WTC11 (cell line): ENCODE results near the gene SEMA4D. TPM values are rescaled to one million over a fixed set of nuclear protein-coding genes. Genes with fewer than 3 reads are reported as not detected.

Experiments used
- ATAC-seq: fragments of 200-7000 bp; cut with Tn5 transposase; 2 replicates; pipeline ENCODE4 v1.10.0; 2021; ENCODE audit warnings: mild to moderate bottlenecking, moderate library complexity
- CTCF ChIA-PET: fragments of 300-600 bp; sonication (Branson Sonifier 250); formaldehyde crosslinking; loops from one replicate; lab custom pipeline; 2021; ENCODE audit warnings: antibody characterized with exemption; lab: Charles Lee
- POLR2A ChIA-PET: fragments of 350-600 bp; sonication (Branson Sonifier 250); formaldehyde crosslinking; loops from one replicate; lab custom pipeline; 2021; ENCODE audit warnings: antibody characterized with exemption; lab: Charles Lee
- DNase-seq: peaks from one replicate; pipeline ENCODE4 v3.0.0; 2021; ENCODE audit warnings: low spot score
- H3K27ac Mint-ChIP-seq: 2 replicates; pipeline ENCODE4 v1.8.0; 2021; ENCODE audit warnings: mixed read lengths
- H3K27me3 Mint-ChIP-seq: 2 replicates; pipeline ENCODE4 v1.8.0; 2021; ENCODE audit warnings: low read depth, mild to moderate bottlenecking, moderate library complexity, mixed read lengths
- H3K36me3 Mint-ChIP-seq: 2 replicates; pipeline ENCODE4 v1.8.0; 2021; ENCODE audit warnings: mixed read lengths
- H3K4me1 Mint-ChIP-seq: 2 replicates; pipeline ENCODE4 v1.8.0; 2022; ENCODE audit warnings: mixed read lengths
- H3K4me3 Mint-ChIP-seq: 2 replicates; pipeline ENCODE4 v1.8.0; 2021; ENCODE audit warnings: mild to moderate bottlenecking, moderate library complexity, mixed read lengths
- H3K9me3 Mint-ChIP-seq: 2 replicates; pipeline ENCODE4 v1.8.0; 2021; ENCODE audit warnings: mixed read lengths
- ATF1 ChIP-seq: sonication (generic); formaldehyde crosslinking; IDR thresholded peaks from 2 replicates; pipeline ENCODE4 v1.8.1; 2023; ENCODE audit warnings: mild to moderate bottlenecking, moderate library complexity, missing genetic modification reagents
- ATF6 ChIP-seq: sonication (generic); formaldehyde crosslinking; IDR thresholded peaks from 2 replicates; pipeline ENCODE4 v1.8.1; 2023; ENCODE audit warnings: mild to moderate bottlenecking, missing genetic modification reagents
- CBFB ChIP-seq: sonication (generic); formaldehyde crosslinking; IDR thresholded peaks from 2 replicates; pipeline ENCODE4 v1.8.1; 2022; ENCODE audit warnings: mild to moderate bottlenecking, low read depth, missing genetic modification reagents
- ERG ChIP-seq: fragments of 250-450 bp; sonication (Bioruptor Pico); IDR thresholded peaks from 2 replicates; pipeline ENCODE4 v1.8.0; 2021; ENCODE audit warnings: mild to moderate bottlenecking
- FOXP4 ChIP-seq: sonication (generic); formaldehyde crosslinking; IDR thresholded peaks from 2 replicates; pipeline ENCODE4 v1.8.0; 2022; ENCODE audit warnings: mild to moderate bottlenecking, missing genetic modification reagents
- GABPB1 ChIP-seq: sonication (generic); formaldehyde crosslinking; IDR thresholded peaks from 2 replicates; pipeline ENCODE4 v1.8.1; 2023; ENCODE audit warnings: mild to moderate bottlenecking, missing genetic modification reagents
- GRHL2 ChIP-seq: fragments of 250-450 bp; sonication (Bioruptor Pico); IDR thresholded peaks from 2 replicates; pipeline ENCODE4 v1.8.0; 2022; ENCODE audit warnings: mild to moderate bottlenecking, moderate library complexity; ENCODE audit not compliant: insufficient replicate concordance, severe bottlenecking
- IRF1 ChIP-seq: sonication (generic); formaldehyde crosslinking; IDR thresholded peaks from 2 replicates; pipeline ENCODE4 v1.8.0; 2023; ENCODE audit warnings: missing genetic modification reagents
- IRF2 ChIP-seq: sonication (generic); formaldehyde crosslinking; IDR thresholded peaks from 2 replicates; pipeline ENCODE4 v1.8.0; 2022; ENCODE audit warnings: low read depth, missing genetic modification reagents, borderline replicate concordance
- MLX ChIP-seq: sonication (generic); formaldehyde crosslinking; IDR thresholded peaks from 2 replicates; pipeline ENCODE4 v1.8.1; 2023; ENCODE audit warnings: mild to moderate bottlenecking, missing genetic modification reagents, moderate library complexity
- NR1H2 ChIP-seq: sonication (generic); formaldehyde crosslinking; IDR thresholded peaks from 2 replicates; pipeline ENCODE4 v1.9.0; 2021; ENCODE audit warnings: mild to moderate bottlenecking, moderate library complexity, missing genetic modification reagents
- RORB ChIP-seq: fragments of 250-450 bp; sonication (Bioruptor Pico); IDR thresholded peaks from 2 replicates; pipeline ENCODE4 v1.9.0; 2021; ENCODE audit warnings: mild to moderate bottlenecking
- SOX15 ChIP-seq: fragments of 250-450 bp; sonication (Bioruptor Pico); IDR thresholded peaks from 2 replicates; pipeline ENCODE4 v1.9.0; 2021; ENCODE audit warnings: mild to moderate bottlenecking
- STAT6 ChIP-seq: sonication (generic); formaldehyde crosslinking; conservative IDR thresholded peaks from 2 replicates; pipeline ENCODE4 v1.8.1; 2023; ENCODE audit warnings: mild to moderate bottlenecking, low read depth, missing genetic modification reagents, moderate library complexity
- TP53 ChIP-seq: sonication (generic); formaldehyde crosslinking; IDR thresholded peaks from 2 replicates; pipeline ENCODE4 v1.8.1; 2023; ENCODE audit warnings: mild to moderate bottlenecking, missing genetic modification reagents
- ZNF416 ChIP-seq: fragments of 250-450 bp; sonication (Bioruptor Pico); IDR thresholded peaks from 2 replicates; pipeline ENCODE4 v1.9.0; 2021; ENCODE audit warnings: mild to moderate bottlenecking, inconsistent platforms
- ZNF423 ChIP-seq: fragments of 250-450 bp; sonication (Bioruptor Pico); IDR thresholded peaks from 2 replicates; pipeline ENCODE4 v2.1.2; 2022; ENCODE audit warnings: mild to moderate bottlenecking, moderate library complexity
- ZNF425 ChIP-seq: fragments of 250-450 bp; sonication (Bioruptor Pico); conservative IDR thresholded peaks from 2 replicates; pipeline ENCODE4 v1.9.0; 2021; ENCODE audit warnings: mild to moderate bottlenecking
- total RNA-seq: library from RNA; stranded (reverse); gene quantifications from 3 replicates; pipeline ENCODE4 v1.2.3, GENCODE V29; 2021

The SEMA4D gene
- total RNA-seq, 1 experiment from 2014 or later, result 67.8 TPM

GRCh38 chr9:89400403-89401116, 97.4 kb downstream of the SEMA4D start:
- CTCF ChIA-PET, result interaction anchor here (1.5 kb wide), 1 partner anchor 193 kb away, joined by 3 read pairs; no protein-coding TSS in a partner anchor
- DNase-seq (no peak), ATAC-seq (no peak)
- TF ChIP-seq ZNF425 (no peak), GRHL2 (CRISPR knock-in tag) (no peak), TP53 (CRISPR knock-in tag) (no peak), ZNF416 (CRISPR knock-in tag) (no peak), ATF6 (CRISPR knock-in tag) (no peak), MLX (CRISPR knock-in tag) (no peak), FOXP4 (CRISPR knock-in tag) (no peak), CBFB (CRISPR knock-in tag) (no peak), IRF2 (CRISPR knock-in tag) (no peak), RORB (CRISPR knock-in tag) (no peak), ZNF423 (no peak), ATF1 (no peak), IRF1 (no peak), NR1H2 (no peak), GABPB1 (CRISPR knock-in tag) (no peak), STAT6 (CRISPR knock-in tag) (no peak), ERG (no peak), SOX15 (CRISPR knock-in tag) (no peak)
- no peaks in the 10 kb centered on the region for H3K4me1 Mint-ChIP-seq
- POLR2A ChIA-PET, result no interaction called here
- no peak overlapping the region for H3K4me3 Mint-ChIP-seq
- no peaks in the 10 kb centered on the region for H3K9me3 Mint-ChIP-seq
- no peaks in the 10 kb centered on the region for H3K27me3 Mint-ChIP-seq
- no peak overlapping the region for H3K27ac Mint-ChIP-seq
- peaks cover 50% of the 10 kb centered on the region for H3K36me3 Mint-ChIP-seq
